HG03064 (cell line): ENCODE measurements around the gene PIP5K1C.

Experiments
- ATAC-seq: cut with Tn5 transposase; IDR thresholded peaks from one replicate; pipeline ENCODE4 v1.9.1; 2021; ENCODE audit warnings: low read depth; ENCODE audit not compliant: unreplicated experiment

PIP5K1C gene

DNA sequence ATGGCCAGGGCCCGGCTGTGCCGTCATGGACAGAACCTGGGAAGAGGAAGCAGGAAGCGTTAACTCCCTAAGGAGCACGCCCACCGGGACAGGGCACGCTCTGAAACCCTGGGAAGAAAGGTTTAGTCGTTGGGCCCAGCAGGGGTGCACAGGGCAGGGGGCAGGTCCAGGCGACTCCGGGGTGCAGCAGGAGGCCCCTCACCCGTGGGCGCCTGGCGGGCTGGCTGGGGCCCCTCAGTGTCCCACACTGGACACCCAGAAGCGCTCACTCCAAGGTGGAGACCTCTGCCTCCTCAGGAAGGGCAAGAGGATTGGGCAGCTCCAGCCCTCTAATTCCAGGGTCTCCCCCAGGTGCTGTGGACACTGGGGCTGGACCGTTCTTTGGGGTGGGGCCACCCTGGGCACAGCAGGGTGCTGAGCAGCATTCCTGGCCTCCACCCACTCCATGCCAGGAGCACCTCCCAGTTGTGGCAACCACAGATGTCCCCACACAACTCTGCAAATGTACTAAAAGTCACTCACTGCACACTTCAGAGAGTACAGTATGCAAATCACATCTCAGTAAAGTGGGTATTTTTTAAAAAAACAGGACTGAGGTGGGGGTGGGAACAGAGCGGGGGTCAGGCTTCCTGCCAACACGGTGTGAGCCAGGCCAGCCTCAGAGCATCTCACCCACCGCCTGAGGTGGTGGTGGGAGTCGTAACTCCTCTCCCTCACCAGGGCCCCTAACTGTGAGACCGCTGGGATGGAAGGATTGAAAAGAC is 35.2 kb downstream of the PIP5K1C start:
- no peak for ATAC-seq

DNA sequence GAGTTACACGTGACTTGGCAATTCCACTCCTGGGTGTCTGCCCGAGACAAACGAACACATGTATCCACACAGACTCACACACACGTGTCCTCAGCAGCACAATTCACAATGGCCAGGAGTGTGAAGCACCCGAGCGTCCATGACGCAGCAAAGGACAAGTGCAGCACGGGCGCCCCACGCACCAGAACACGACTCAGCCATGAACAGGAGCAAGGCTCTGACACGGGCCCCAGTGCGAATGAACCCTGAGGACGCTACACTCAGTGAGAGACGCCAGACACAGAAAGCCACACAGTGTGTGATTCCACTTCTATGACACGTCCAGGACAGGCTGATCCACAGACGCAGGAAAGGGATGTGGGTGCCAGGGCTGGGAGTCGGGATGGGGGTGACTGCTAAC is 36.4 kb downstream of the PIP5K1C start:
- no peak for ATAC-seq

DNA sequence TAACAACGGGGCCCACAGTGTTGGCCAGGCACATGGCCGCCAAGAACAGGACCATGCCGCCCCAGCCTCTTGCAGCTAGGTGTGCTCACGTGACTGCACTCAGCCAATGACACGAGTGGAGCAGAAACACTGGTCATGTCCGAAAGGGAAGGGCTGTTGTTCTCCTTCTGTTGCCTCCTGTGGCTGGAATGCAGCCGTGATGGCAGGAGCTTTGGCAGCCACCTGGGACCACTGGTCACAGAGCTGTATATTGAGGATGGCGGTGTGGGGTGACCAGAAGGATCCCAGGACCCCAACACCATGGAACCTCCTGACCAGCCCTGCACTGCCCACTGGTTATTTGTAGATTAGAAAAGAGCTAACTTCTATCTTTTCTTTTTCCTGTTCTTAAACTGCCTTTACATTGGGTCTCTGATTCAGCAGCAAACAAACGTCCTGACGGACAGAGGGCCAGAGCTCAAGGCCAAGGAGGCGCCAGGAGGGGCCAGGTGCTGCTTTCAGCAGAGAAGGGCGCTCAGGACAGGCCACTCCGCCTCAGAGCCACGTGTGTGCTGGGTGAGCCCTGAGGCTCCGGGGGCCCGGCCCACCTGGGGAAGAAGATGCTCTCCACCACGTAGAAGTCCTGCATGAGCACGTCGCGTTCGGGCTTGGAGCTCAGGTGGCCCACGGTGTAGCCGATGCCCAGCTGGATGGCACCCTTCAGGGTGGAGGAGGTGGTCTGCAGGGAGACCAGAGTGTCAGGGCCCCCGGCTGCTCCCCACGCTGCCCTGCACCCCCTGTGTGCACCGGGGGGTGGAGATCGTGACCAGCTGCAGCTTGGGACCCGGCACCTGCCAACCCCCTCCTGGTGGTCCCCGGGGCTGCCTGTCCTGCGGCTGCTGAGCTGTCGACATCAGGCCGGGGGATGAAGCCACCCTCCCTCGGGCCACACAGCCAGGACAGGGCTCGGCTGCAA is 38.7 kb downstream of the PIP5K1C start:
- no peak for ATAC-seq

DNA sequence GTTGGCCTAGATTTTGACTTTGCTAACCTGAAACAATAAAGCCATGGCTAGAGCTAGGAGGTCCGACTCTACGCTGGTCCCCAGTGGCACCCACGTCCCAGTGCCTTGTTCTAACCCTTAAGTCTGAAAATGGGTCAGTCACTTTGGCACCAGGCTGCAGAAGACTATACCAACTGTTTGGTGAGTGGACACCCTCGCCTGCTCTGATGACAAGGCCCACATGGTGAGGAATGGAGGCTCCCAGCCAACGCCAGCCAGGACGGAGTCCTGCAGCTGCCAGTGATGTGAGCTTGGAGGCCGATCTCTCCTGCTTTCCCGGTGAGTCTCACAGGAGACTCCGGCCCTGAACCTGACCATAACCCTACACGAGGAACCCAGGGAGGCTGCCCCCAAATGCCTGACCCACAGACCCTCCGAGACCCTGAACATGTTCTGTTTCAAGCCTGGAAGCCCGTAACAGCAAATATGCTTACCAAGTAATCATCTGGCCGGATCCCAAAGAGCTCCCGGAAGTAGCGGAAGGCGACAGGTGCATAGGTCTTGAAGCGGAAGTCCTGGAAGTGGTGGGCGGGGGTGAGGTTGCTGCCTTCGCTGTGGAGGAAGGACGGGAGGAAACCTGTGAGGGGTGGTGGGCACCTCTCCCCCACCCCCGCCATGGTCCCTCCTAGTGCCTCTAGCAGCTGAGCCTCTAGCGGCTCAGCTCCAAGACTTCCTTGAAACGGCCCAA is 39.6 kb downstream of the PIP5K1C start:
- no peak for ATAC-seq

DNA sequence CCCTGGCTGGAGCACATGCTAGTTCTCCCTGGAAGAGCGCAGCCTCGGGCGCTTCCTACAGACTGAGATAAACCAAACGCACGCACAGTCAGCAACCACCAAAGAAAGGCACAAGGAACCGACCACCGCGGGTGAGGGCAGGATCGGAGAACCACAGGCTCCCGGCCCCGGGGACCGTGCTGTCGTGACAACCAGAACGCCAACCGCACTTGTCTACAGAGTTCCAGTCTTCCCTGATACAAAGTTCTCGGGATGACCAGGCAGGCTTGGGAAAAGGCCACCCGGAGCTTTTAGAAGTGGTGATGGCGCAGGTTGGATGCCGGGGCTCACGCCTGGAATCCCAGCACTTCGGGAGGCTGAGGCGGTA is 40.5 kb downstream of the PIP5K1C start:
- no peak for ATAC-seq

DNA sequence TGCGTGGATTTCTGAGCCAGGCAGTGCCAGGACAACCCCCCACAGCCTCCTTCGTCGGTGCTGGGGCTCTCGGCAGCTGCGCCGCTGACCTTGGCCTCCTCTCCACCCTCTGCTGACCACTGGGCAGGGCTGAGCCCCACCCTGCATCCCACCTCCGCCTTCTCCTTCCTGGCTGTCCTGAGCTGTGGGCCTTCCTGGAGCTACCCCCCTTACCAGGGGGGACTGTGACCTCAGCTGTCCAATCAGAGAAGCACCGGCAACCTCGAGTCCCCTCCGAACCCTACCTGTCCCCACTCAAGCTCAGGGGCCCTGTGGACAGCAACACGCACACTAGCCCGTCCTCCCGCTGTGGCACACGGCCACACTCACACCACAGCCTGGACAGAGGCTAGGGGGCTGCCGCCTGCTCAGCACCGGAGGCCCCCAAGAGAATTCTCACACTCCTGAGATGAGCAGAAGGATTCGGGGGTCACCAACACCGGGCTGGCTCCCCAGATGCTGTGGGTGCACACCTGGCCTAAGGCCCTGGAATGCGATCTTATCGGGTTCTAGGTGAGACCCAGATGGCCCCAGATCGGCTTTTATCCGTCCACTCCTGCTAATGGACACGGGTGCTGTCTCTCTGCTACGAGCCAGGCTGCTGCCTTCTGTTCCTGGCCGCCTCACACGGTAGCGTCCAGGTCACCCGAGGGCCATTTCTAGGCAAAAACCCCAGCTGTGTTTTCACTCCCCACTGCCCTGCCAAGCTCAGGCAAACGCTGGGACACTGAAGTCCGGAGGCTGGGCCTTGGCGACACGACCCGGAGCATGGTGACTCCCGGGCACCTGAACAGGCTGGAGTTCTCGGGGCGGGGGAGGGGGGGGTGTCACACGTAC is 41.2 kb downstream of the PIP5K1C start:
- no peak for ATAC-seq

DNA sequence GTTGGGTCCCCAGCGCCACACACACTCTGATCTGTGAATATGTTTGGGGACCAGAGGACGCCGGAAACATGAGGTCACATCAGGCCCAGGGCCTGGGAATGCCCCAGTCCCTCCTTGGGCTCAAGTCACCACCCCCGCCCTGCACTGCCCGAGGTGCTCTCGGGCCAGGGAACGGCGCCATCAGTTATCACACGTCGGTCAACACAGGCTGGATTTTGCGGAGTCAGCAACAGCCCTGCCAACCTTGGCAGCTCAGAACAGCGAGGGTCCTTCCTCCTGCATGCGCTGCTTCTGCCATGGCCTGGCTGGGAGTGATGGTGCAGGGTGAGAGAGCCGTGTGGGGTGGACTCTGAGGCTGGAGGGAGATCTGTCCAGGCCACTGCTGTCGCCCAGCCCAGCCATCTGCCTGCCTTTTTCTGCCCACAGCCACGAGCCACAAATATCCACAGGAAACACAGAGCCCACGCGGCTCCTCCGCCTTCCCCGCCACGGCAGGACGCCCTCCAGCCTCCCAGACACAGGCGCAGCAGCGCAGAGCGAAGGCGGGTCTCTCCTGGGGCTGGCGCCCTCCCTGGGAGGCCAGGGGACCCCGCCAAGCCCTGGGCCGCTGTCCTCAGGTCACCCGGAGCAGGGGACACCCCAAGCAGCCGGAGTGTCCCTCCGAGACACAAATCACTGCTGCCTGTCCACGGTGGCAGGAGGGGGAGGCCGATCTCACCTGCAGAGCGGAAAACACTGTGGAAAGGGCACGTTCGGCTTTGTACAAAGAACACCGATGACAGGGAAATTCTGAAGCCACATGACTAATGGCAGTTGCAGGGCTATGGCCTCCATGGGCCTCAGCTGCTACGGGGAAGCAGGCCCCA is 42.0 kb downstream of the PIP5K1C start:
- ATAC-seq = no peak

DNA sequence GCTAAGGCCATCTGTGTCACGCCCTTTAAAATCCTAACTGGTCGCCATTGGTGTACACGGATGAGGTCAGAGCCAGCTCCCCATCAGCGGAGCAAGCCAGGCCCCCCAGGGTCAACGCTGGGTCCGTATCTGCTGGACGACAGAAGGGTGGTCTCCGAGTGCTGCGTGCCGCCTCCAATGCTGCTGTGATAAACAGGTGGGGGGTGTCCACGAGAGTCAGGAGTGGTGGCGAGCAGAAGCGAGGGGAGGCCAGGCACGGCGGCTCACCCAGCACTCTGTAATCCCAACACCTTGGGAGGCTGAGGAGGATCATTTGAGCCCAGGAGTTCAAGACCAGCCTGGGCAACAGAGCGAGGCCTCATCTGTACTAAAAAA is 42.9 kb downstream of the PIP5K1C start:
- no peak for ATAC-seq

DNA sequence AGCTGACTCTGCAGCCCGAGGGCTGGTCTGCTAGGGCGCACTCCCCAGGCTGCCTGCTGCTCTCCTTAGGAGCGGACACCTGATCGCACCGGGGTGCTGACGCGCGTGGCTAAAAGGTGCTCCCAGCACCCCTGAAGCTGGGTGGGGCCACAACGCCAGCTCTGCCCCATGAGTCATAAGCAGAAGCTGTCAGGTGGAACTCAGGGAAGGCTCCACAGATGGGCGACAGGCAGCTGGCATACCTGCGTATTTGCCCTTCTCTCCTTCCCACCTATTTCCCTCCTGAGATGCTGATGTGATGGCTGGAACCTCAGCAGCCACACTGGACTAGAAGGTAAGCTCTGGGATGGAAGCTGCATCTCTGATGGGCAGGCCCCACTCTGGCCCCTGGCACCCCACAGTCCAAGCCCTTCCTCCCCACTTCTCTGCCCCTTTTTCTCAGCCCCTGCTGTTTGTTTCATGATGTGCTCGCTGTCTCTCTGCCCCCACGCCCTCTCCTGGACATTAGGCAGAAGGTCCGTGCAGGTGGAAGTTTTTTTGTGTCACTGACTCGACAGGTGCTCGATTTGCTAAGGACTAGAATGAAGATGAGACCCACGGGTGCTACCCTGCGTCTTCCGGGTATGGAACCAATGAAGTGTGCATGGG is 43.4 kb downstream of the PIP5K1C start:
- ATAC-seq = no peak

DNA sequence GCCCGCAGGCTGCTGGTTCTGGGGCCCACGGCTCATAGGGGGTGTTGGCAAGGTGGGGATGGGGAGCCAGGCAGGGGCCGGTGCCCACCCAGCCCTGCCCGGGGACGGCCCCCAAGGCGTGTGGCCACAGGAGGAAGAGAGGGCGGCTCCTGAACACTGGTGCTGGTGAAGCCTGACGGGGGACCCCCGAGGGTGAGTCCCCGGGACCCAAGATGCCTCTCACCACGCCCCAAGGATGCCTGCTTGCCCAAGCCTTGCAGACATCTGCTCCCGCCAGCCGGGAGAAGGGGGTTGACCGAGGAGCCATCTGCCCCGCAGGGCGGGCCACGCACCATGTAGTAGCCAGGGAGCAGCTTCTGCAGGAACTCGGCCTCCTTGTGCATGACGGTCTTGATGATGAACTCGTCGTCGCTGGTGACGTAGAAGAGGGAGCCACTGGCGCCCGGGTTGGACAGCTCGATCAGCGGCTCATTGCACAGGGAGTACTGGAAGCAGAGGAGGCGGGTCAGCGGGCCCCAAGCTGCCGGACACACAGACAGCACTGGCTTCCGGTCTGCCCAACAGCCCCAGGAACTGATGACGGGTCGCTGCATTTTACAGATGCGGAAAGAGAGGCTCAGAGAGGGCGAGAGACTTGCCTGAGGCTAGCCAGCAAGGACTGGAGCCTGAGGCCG is 44.1 kb downstream of the PIP5K1C start:
- ATAC-seq = no peak

DNA sequence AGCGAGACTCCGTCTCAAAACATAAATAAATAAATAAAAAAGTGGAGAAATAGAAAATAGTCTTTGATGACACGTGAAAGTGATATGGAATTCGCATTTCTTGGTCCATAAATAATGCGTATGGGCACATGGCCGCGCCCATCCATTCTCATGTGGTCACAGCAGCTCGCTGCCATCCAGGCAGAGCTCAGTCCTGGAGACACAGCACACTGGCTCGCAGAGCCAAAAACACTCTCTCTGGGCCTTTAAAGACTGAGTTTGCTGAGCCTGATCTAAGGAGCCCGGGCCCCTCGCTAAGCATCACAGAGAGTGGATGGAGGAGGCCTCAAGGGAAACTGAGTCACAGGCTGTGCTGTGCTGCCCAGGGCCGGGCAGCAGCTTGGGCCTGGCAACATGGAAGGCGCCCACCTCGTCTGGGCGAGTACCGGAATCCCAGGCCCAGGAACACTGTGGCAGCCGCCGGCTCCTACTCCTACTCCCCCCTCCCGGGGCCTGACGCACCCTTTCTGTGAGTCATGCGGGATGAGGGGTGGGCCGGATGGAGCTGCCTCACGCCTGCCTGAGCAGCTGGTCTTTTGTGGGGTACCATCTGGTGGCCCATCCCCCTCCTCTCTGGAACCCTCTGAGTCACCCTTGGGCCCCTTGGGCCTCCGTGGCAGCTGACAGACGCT is 44.7 kb downstream of the PIP5K1C start:
- no peak for ATAC-seq

DNA sequence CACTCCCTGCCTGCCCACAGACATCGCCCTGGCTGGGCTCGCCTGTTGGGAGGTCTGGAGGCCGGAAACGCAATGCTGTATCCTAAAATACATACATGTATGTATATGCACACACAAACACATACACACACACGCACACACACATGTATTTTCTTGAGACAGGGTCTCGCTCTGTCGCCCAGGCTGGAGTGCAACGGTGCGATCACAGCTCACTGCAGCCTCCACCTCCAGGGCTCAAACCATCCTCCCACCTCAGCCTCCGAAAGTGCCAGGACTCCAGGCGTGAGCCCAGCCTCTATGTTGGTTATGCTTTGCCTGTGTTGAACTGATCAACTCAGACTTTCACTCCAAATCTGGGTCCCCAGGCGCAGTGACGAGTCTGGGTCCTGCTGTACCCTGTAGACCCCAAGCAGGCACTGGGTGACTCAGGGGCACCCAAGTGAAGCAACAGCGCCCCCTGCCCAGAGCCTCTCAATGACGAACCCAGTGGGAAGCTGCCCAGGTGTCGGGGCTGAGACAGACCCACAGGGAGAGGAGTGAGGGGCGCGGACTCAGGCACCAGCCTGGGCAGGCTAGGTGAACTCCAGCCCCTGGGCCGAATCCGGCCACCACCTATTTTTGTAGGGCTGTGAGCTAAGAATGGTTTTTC is 46.3 kb downstream of the PIP5K1C start:
- ATAC-seq = no peak

DNA sequence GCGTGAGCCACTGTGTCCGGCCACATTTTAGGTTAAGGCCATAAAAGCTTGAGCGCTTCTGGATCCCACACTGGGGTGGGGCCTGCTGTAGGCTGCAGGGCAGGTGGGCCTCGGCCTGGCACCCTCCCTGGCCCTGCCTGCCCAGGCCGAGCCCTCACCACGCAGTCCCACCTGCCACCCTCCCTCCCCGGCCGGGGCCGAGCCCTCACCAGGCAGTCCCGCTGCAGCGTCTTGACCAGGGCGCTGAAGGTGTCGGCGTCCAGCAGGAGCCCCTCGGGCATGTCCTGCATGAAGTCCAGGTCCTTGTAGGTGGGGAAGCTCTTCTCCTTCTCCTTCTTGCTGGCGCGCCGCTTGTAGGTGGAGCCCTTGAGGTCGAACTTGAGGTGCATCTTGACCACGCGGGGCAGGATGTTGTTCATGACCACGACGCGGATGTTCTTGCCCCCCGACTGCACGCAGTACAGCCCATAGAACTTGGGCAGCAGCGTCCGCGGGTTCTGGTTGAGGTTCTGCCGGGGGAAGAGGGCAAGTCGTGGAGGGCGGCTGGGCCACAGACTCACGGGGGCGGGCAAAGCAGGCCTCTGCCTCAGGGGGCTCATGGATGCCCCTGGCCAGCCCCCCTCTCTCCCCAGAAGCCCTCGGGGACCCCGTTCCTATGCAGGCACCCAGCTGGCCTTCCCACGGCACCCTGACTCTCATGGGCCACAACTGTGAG is 47.0 kb downstream of the PIP5K1C start:
- ATAC-seq = no peak

DNA sequence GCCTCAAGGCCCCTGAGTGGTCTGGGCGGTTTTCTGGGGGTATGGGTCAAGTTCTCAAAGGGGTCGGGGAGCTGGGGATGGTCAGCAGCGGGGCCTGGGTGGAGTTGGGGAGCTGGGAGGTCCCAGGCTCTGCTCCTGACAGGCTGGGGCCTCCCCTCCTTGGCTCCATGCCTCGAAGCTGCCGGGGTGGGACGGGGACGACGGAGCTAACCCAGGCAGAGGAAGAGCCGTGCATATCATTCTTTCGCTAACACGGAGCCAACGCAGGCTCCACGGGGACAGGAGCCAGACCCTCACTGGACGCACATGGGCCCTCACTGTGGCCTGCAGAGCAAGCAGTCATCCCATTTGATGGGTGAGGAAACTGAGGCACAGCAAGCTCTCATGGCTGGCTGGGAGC is 47.8 kb downstream of the PIP5K1C start:
- no peak for ATAC-seq

DNA sequence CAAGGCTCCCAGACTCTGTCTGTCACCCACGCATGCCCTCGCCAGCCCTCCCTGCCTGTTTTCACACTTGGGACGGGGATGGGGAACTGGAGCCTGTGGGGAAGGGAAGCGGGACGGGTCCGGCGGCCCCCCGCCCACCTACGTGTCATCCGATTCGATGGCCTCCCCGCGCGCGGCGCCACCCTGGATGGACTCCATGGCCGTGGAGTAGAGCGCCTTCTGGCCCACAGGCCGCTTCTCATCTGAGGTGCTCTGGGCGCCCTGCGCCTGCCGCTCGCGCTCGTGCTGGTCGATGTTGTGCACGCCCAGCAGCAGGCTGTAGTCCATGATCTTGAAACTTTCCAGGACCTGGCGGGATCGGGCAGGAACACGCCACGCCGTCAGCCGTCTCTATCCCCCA is 48.6 kb downstream of the PIP5K1C start:
- no peak for ATAC-seq

DNA sequence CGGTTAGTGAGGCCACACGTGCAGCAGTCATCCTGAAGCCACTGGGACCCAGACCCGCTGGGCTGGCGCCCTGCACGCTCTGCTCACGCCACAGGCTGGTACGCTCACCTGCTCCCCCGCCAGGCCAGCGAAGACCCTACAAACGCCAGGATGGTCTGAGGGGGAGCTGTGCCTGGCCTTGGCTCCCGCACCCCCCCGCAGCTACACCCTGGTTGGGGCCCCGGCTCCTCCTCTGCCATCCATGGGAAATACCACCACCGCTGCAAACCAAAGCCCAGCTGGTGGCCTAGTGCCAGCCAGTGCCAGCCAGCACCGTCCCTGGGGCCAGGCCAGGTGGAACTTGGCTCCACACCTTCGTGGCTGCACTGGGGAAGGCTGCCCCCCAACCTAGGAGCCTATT is 50.4 kb downstream of the PIP5K1C start:
- ATAC-seq = no peak
